GM12874 (cell line): ENCODE results near the gene NTRK2.

Experiments
- CTCF ChIP-seq: IDR thresholded peaks from 2 replicates; pipeline ENCODE4 v1.5.1; 2011; ENCODE audit warnings: low read depth, mild to moderate bottlenecking, control low read depth, low read length, moderate library complexity; ENCODE audit not compliant: insufficient read depth

NTRK2 gene

DNA sequence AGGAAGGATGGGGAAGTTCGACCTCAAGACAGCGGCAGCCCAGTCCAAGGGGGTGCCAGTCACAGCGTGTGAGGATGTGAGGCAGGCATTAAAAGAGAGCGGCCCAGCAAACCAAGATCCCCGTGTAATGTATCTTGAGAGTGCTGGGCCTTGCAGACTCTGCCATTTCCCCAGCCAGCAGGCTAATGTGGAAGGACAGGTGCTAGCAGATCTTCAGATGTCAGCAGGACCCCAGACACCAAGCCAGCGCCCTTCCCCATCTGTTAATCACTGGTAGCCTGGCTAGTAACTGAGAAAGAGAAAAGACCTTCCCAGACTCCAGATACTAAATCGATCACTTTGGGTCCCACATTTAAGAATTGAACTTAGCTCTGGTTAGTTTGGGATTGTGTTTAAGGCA, 62.2 kb downstream of the NTRK2 start:
- no peak for TF ChIP-seq CTCF

DNA sequence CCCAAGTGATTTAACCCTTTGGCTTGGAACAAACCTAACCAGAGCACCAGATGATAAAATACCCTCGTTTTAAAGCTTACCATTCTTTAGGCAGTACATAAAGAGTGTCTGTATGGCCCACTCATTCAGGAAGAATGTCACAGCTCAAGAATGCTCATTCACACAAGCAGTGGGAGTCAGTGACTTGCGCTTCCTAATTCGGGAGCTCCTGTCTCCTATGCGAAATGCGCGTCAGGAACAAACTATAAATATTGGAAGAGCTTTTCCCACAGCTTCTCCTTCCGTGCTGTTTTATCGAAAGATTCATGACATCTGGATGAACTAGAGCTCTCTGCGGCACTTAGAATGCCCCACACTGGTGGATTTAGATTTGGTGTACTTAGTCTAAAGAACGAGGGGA, 66.6 kb downstream of the NTRK2 start:
- TF ChIP-seq CTCF = no peak

- no peak for TF ChIP-seq CTCF
Measured at GRCh38 chr9:84736536-84736935, 67.0 kb downstream of the NTRK2 start.

DNA sequence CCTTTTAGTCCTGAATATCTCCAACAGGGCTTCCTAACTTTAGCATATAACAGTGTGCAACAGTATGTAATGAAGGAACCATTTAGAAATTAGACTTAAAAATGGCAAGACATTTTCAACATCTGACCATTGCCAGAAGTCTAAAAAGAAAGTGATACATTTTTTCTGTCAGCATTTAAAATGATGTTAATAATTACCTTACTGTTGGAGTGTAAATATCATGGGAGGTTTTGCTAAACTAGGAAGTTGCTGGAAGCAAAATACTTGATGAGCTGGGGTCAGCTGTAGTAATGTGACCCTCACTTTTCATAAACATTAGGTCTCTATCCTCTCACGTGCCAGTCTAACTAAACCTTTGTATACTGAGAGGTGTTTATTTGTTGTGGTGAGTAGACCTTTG, 68.8 kb downstream of the NTRK2 start:
- TF ChIP-seq CTCF = no peak

DNA sequence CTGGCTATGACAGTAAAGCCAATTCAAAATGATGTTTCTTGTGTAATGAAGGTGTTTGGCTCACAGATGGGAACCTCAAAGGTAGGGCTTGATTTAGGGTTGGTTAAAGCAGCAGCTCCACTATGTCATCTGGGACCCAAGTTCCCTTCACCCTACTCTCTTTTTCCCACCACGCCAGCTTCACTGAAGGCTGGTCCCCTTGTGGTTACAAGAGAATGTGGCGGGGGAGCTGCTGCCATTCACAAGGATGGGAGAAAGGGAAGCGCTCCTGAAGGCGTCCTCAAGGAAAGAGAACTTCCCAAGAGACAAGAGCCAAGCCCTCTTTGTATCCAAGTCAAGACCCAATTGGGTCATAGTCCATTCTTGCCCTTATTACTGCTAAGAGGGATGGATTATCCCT, 72.7 kb downstream of the NTRK2 start:
- no peak for TF ChIP-seq CTCF

DNA sequence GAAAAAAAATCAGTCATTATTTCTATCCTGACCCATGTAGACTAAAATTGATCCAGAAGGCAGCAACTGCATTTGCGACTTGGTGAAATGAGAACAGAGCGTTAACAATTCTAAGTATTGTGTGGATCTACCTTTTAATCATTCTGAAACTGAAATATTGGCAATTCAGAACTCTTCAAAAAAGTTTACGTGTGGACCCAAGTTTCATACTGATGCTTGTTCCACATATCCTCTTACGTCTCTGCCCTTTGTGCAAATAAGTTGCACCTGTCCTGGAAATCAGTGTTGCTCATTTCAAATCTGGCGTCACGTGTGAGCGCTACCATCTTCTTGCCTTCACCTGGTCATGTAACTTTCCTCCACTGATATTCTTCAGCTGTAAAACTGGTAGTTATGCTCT, 74.7 kb downstream of the NTRK2 start:
- TF ChIP-seq CTCF = no peak

GRCh38 chr9:84744726-84745125, 75.2 kb downstream of the NTRK2 start:
- no peak for TF ChIP-seq CTCF

DNA sequence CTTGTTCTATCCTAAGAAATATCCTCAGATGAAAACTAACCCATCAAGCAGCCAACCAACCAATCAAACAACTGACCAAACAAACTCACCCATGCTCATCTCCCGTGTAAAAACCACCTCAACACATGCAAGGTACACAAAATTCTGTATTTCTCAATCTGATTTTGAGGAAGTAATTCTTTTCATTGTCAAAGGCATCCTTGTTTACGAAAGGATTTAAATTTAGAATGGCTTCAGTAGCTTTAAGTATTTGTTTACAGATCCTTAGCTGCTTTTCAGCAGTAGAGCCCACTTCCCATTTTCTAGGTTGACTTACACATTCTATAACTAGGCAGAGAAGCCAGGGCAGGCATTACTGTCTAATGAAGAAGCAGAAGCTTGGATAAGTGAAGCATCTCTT, 78.6 kb downstream of the NTRK2 start:
- no peak for TF ChIP-seq CTCF
